Thyroid gland (tissue), 4 donors: ENCODE results near the gene LYZL1. TPM values are rescaled to one million over a fixed set of nuclear protein-coding genes. Genes with fewer than 3 reads are reported as not detected.
"Not testable (repeated sequence)": the region's sequence is repeated elsewhere in the genome, so short reads cannot be mapped to it uniquely, and the experiment has no call there.

Experiments used
- DNase-seq, 2 donors: peaks; one replicate each; pipeline ENCODE4 v3.0.0-alpha.2; 2019
- H3K27ac ChIP-seq, 3 donors: fragments of 200-600 bp; sonication (generic); 1 replicate in 2 of 3; 2 replicates in 1 of 3; pipeline ENCODE4 v1.5.1; 2016 to 2019; ENCODE audit warnings: mild to moderate bottlenecking in 1 of 3, moderate library complexity in 1 of 3
- H3K27me3 ChIP-seq: fragments of 200-600 bp; sonication (generic); one replicate; pipeline ENCODE4 v1.5.1; 2019
- H3K36me3 ChIP-seq, 2 donors: fragments of 200-600 bp; sonication (generic); one replicate each; pipeline ENCODE4 v1.5.1; 2016 to 2019
- H3K4me1 ChIP-seq, 2 donors: fragments of 200-600 bp; sonication (generic); one replicate each; pipeline ENCODE4 v1.5.1; 2017 to 2019
- H3K4me3 ChIP-seq, 3 donors: fragments of 200-600 bp; sonication (generic); replicated peaks in 1 of 3; 1 replicate in 2 of 3; 2 replicates in 1 of 3; pipeline ENCODE4 v1.5.1; 2016; ENCODE audit warnings: mild to moderate bottlenecking in 1 of 3
- H3K9me3 ChIP-seq: fragments of 200-600 bp; sonication (generic); one replicate; pipeline ENCODE4 v1.5.1; 2017
- CTCF ChIP-seq, 6 experiments: fragments of 200-600 bp in 3 of 6; fragments of 450-650 bp in 3 of 6; sonication (generic) in 3 of 6; IDR thresholded peaks; one replicate each; pipeline ENCODE4 v1.5.1; 2016 to 2019; ENCODE audit warnings: antibody characterized with exemption in 6 of 6, mild to moderate bottlenecking in 2 of 6, inconsistent platforms in 1 of 6, moderate library complexity in 1 of 6
- POLR2A ChIP-seq, 2 donors: fragments of 450-650 bp; IDR thresholded peaks; one replicate each; pipeline ENCODE4 v1.6.1; 2017; ENCODE audit warnings: antibody characterized with exemption in 2 of 2, mild to moderate bottlenecking in 2 of 2, moderate library complexity in 1 of 2
- WGBS, 2 donors: methylation state at CpG; one replicate each; pipeline ENCODE4 v1.1.5; 2017; 5-methylcytosine and 5-hydroxymethylcytosine counted together
- intact Hi-C: fragments of 100-400 bp; cut with DNase I; formaldehyde crosslinking; loops from one replicate; pipeline ENCODE4 v1.15.1; 2023
- total RNA-seq, 4 donors: library from RNA; depleted of rRNA; stranded (reverse); fragments of >200 nt; gene quantifications; one replicate each; pipeline ENCODE4 v1.2.3, GENCODE V29; 2016

LYZL1 gene
- total RNA-seq, 4 donors from 2014 or later: 0.81 TPM; not detected in 3

GRCh38 chr10:29316308-29317026, 27.6 kb downstream of the LYZL1 start:
- DNase-seq: no peak
- WGBS, 2 donors: 75 to 78% methylated on average over 8 of the region's 8 CpGs

GRCh38 chr10:29317027-29317420, 28.2 kb downstream of the LYZL1 start:
- 84 to 93% methylated on average over 2 of the region's 2 CpGs for WGBS, 2 donors
- H3K4me3 ChIP-seq: no peak overlapping the region
- TF ChIP-seq POLR2A (IDR thresholded peaks at IDR 0.05) (no peak), CTCF (IDR thresholded peaks at IDR 0.05) (no peak)
- peaks cover 0 to 23% of the 10 kb centered on the region in 2 donors for H3K4me1 ChIP-seq
- no peak overlapping the region for H3K27ac ChIP-seq
- no peaks in the 10 kb centered on the region for H3K36me3 ChIP-seq
- no peaks in the 10 kb centered on the region for H3K9me3 ChIP-seq
- no peaks in the 10 kb centered on the region for H3K27me3 ChIP-seq
- no peak for DNase-seq
- intact Hi-C loops: no loop called here

More at GRCh38 chr10:29316308-29317026, 27.6 kb downstream of the LYZL1 start:
- H3K36me3 ChIP-seq: no peaks in the 10 kb centered on the region
- peak overlapping the region in 2 of 3 donors; percentile 18 to 42 for H3K27ac ChIP-seq
- intact Hi-C loops: no loop called here
- no peaks in the 10 kb centered on the region for H3K27me3 ChIP-seq
- H3K9me3 ChIP-seq: no peaks in the 10 kb centered on the region
- H3K4me1 ChIP-seq: peaks cover 0 to 23% of the 10 kb centered on the region in 2 donors
- H3K4me3 ChIP-seq: no peak overlapping the region
- TF ChIP-seq POLR2A (IDR thresholded peaks at IDR 0.05) (no peak), CTCF (IDR thresholded peaks at IDR 0.05) (no peak)

DNA sequence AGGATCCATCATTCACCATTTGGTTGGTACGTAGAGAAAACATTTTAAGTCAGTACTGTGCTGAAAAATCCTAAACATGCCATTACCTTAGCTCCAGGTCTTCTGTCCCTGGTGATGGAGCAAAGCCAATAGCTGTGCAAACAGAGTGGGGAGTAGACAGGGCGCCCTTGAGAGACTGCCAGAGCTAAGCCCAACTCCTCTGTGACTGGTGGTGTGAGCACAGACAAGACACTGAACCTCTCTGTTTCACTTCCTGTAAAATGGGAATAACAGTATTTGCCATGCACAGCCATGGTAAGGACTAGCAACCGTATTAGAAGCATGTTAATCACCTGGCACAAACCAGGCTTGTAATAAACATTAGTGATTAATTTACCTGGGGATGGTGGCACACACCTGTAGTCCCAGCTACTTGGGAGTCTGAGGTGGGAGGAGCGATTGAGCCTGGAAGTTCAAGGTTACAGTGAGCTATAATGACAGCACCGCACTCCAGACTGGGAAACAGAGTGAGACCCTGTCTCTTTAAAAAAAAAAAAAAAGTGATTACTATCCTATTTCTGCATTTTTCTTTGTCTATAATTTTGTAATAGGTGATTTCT, 28.7 kb downstream of the LYZL1 start:
- no peak overlapping the region for H3K27ac ChIP-seq
- peak; percentile 57 to 68 for DNase-seq
- no peaks in the 10 kb centered on the region for H3K27me3 ChIP-seq
- WGBS, 2 donors: 79 to 84% methylated on average over 5 of the region's 5 CpGs
- H3K9me3 ChIP-seq: no peaks in the 10 kb centered on the region
- H3K4me1 ChIP-seq: peaks cover 0 to 23% of the 10 kb centered on the region in 2 donors
- no peak overlapping the region for H3K4me3 ChIP-seq
- intact Hi-C loops: no loop called here
- TF ChIP-seq POLR2A (IDR thresholded peaks at IDR 0.05): no peak
- TF ChIP-seq CTCF (IDR thresholded peaks at IDR 0.05): no peak
- no peaks in the 10 kb centered on the region for H3K36me3 ChIP-seq

DNA sequence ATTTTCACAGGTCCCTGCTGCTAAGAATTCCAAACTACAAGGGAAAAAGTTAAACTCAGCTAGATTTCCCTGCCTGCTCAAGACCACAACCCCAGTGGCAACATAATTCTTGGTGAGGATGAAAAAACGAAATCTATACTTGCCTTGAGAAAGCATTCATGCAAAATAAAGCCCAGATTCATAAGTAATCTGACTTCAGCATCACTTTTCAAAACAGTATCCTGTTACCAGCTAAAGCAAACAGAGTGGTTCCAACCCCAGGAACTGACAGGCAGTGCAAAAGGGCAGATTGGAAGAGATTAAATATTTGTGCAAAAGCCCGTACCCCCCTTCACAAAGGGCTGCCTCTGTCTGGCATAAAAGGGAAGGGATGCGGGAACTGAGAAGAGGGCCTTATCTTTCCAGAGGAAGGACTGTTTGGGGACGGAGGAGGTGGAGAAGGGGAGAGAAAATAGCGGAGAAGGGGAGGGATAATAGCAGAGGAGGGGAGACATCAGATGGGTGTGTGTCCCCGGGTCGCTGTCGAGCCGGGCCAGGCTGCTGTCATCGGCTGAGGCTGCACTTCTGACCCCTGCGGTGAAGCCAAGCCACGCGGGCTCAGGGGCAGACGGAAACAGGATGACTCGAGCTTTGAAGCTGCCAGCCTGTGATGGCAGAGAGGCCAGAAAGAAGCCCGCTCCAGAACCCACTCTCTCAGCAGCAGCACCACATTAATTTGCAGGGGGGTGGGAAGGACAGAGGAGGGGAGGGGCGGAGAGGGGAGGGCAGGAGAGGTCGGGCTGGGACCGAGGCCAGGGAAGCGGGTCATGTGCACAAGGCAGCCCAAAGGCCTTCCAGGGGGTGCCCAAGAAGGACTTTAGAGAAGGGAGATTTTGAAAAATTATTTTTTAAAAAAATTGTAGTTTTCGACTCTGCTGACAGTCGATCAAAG, 29.5 kb downstream of the LYZL1 start:
- H3K36me3 ChIP-seq, H3K4me3 ChIP-seq, H3K27me3 ChIP-seq, H3K9me3 ChIP-seq, intact Hi-C loops: not testable (repeated sequence)
- peak; percentile 42 to 49 for DNase-seq
- WGBS, 2 donors: 23 to 30% methylated on average over 22 of the region's 22 CpGs
- H3K4me1 ChIP-seq: peaks cover 8 to 29% of the 10 kb centered on the region in 2 donors
- peak overlapping the region in 1 of 3 donors; percentile 9 for H3K27ac ChIP-seq

DNA sequence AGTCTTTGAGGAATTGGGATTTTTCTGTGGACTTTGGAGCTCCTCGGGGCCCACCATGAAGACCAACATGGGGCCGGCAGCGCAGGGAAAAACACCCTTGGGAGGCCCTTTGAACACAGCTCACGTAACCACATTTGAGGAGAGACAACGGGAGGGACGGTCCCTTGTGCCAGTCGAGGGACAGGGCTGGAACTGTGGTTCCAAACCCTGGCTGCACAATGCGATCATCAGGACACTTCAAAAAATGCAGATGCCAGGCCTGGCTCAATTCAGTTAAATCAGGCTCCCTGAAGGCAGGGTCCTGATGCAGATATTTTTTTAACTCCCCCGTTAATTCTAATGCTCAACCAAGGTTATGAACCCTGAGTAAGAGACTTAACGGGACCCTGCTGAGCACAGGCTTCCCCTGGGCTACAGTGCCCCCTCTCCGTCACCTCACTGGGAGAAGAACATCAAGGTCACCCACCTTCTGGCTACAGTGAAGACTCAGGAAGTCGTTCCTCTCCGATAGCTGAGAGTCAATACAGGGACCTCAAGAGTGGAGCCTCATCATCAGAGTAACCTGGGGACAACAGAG, 30.4 kb downstream of the LYZL1 start:
- no peak overlapping the region for H3K4me3 ChIP-seq
- no peak overlapping the region for H3K27ac ChIP-seq
- WGBS, 2 donors: 79 to 82% methylated on average over 12 to 13 of the region's 13 CpGs
- TF ChIP-seq CTCF (IDR thresholded peaks at IDR 0.05) (no peak), POLR2A (IDR thresholded peaks at IDR 0.05) (no peak)
- no peaks in the 10 kb centered on the region for H3K9me3 ChIP-seq
- H3K36me3 ChIP-seq: no peaks in the 10 kb centered on the region
- H3K4me1 ChIP-seq: peaks cover 11 to 32% of the 10 kb centered on the region in 2 donors
- no peaks in the 10 kb centered on the region for H3K27me3 ChIP-seq
- DNase-seq: no peak
- intact Hi-C loops: no loop called here

DNA sequence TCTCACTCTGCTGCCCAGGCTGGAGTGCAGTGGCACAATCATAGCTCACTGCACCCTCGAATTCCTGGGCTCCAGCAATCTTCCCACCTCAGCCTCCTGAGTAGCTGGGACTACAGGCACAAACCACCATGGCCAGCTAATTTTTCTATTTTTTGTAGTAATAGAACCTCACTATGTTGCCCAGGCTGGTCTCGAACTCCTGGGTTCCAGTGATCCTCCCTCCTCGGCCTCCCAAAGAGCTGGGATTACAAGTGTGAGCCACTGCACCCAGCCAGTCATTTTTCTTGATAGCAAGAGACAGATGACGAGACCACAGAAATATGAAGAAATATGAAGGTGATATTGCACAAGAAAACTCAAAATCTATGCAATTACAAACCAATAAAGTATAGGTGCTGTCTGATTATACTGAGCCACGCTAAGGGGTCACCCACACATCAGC, 31.8 kb downstream of the LYZL1 start:
- intact Hi-C loops, H3K9me3 ChIP-seq, H3K27me3 ChIP-seq, H3K36me3 ChIP-seq, H3K4me3 ChIP-seq, H3K27ac ChIP-seq, DNase-seq: not testable (repeated sequence)
- peaks cover 11 to 30% of the 10 kb centered on the region in 2 donors for H3K4me1 ChIP-seq
- WGBS, 2 donors: 87 to 96% methylated on average over 5 of the region's 5 CpGs
